GM18498 (cell line): ENCODE measurements around the gene ZNRF3.

Experiments
- ATAC-seq: cut with Tn5 transposase; IDR thresholded peaks from one replicate; pipeline ENCODE4 v1.9.1; 2021; ENCODE audit warnings: mild to moderate bottlenecking, moderate library complexity; ENCODE audit not compliant: unreplicated experiment

The ZNRF3 gene

GRCh38 chr22:29054251-29054767, 170.9 kb downstream of the ZNRF3 start:
- no peak for ATAC-seq

- no peak for ATAC-seq
Observed at GRCh38 chr22:29055192-29055830, 171.9 kb downstream of the ZNRF3 start.

DNA sequence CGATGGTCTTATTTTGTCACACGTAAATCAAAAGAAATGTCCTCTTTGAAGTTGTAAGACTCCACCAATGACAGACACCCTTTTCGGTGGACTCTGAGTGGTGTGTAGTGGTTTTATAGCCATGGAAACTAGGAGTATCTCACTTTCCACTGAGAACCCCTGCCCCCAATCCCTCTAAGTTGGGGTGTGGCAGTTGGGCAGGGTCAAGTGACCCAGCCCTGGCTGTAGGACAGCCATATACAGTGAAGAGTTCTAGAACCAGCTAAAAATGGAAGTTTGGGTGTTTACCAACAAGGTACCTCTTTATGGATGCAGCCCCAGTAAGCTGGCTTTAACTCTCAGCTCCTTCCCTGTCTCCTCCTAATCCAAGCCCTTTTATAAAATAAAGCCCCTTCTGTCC, 173.1 kb downstream of the ZNRF3 start:
- no peak for ATAC-seq

- ATAC-seq: no peak
Observed at GRCh38 chr22:29060251-29060869, 177.0 kb downstream of the ZNRF3 start.

DNA sequence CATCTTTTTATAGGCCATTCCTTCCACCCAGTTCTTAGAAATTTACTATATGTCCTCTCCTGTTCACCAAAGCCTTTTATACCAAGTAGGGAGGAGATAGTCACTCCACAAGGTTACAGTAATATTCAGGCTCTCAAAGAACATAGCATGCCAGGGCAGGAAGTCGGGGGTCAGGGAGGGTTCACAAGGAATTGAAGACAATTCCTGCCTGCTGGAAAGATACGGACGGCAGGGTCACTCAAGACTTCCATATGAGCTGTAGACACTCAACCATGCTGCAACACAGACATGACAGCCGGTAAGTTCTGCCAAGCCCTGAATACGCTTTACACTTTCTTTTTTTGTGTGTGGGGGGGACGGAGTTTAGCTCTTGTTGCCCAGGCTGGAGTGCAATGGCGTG, 177.6 kb downstream of the ZNRF3 start:
- no peak for ATAC-seq

GRCh38 chr22:29061773-29062172, 178.4 kb downstream of the ZNRF3 start, which contains the start of gene C22orf31:
C22orf31 (minus strand) TSS chr22:29061831; CDS start chr22:29061792, 39 bp downstream.
- no peak for ATAC-seq

DNA sequence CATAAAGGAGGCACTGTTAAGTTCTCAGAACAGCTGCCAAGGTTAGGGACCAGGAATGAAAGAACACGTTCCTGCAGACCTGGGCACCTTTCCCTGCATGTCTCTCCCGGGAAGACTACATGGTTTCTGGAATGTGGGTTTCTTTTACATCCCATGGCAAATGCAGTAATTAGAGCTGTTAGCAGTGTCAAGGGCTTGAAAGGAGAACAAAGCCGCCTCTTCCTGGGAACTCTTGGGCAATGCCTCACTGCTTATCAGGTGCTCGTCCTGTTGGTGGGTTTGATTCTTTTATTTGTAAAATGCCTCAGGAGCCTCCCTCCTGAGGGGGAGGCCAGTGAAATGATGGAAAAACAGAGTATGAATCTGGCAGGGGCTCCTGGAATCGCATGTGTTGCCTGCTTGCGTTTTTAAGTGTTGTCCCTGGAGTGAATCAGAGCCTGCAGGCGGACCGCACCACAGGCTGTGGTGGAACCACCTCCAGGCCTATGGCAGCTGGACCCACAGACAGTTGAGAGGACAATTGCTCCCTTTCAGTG, 179.0 kb downstream of the ZNRF3 start:
- no peak for ATAC-seq

DNA sequence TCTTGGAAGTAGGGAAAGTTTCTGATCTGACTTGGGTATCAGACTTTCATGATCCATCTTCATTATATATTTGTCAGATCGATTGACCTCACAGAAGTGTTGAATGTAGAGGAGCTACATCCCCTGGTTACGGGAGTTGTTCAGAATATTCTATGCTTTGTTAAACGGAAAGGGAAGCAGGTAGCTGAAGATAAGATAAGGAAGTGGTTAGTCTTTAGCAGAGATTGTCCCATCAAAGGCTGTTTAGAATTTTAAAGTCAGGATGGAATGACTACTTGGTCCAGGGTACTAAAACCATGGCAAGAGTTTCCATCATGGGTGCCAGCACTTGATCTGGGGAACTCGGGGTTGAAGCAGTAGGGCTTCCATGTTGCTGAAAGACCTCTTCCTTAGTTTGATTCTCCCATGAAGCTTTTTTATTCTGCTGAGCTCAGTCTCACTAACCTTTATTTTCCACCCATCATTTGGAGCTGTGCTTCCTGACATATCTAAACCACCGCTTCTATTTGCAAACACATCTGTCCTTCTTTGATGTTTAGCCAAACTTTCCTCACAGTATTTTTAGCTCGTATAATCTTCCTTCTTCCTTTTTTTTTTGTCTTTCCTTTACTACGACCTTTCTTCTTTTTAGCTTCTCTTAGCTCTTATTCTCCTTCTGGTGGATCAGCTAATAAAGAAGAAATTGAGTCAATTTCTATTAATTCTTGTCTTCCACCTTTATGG, 182.3 kb downstream of the ZNRF3 start:
- no peak for ATAC-seq

GRCh38 chr22:29069463-29069862, 186.1 kb downstream of the ZNRF3 start:
- no peak for ATAC-seq

DNA sequence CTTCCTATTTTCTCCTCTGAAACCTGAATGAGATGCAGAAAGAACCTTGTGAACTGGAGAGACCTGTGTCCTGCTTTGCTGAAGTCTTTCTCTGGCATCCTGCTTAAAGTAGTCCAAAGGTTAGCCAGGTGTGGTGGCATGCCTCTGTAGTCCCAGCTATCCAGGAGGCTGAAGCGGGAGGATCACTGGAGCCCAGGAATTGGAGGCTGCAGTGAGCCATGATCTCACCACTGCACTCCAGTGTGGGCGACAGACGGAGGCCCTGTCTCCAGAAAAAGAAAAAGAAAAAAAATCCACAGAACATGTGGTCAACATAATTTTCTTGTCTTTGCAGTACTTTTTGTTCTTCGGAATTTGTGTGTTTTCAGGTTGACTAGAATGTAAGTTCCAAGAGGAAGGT, 187.1 kb downstream of the ZNRF3 start:
- no peak for ATAC-seq

DNA sequence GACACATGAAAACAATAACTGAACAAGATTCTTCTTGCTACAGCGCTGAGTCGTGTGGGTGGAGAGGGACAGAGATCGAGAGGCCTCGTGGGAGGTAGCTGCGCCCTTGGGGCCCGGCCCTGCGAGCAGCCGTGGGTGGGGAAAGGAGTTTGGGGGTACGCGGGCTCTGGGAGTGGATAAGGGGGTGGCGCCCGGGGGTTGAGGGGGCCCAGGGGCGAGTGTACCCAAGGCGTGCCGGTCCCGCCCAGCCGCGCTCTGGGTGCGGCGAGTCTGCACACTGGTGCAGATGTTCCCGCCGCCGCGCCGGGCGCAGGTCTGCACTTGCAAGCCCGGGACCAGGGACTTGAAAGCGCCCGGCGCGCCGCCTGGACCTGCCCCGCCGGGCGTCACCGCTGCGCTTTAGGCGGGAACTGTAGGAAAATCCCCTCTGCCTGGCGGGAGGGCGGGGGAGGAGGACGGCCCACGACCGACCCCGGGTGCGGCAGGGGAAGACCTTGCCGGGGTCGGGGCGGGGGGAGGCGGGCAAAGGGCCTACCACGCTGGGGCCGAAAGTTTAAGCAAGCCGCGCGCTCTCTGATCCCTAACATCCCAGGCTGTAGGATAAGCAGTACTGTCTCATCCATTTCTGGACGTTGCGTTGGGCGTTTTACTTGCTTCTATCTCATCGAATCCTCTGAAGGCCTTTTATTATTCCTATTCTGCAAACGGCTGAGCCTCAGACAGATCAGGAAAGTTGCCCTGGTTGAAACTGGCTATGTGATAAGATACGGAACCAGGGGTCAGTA, 188.1 kb downstream of the ZNRF3 start:
- ATAC-seq: no peak

- peak; percentile 91 for ATAC-seq
Observed at GRCh38 chr22:29072193-29072978, 189.0 kb downstream of the ZNRF3 start.

DNA sequence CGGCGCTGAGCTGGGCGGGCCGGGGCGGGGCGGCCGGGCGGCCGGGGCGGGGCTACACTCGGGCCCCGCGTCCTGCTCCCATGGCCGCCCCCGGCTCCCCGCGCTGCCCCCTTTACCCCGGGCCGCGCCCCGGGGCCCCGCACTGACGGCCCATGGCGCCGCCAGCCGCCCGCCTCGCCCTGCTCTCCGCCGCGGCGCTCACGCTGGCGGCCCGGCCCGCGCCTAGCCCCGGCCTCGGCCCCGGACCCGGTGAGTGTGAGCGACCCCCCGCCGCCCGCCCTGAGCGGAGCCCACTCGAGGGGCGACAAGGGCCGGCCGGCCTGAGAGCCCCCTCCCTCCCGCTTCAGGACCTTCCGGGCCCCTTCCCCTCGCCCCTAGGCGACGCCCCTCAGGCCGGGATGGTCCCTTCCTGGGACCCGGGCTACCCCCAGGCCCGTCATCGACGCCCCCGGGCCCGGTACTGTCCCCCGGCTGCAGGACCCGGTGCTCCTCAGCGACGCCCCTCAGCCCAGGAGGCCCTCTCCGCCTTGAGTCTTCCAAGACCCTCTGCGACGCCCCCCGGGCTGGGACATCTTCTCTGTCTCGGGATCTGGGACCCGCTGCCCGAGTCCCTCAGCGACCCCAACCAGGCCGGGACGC, 189.7 kb downstream of the ZNRF3 start, which contains the start of gene KREMEN1:
Gene KREMEN1, plus strand, starts transcription at position 57 of the 639 bp plus-strand sequence. Its CDS starts 96 bp downstream, at position 153.
- ATAC-seq: no peak

- ATAC-seq: no peak
Observed at GRCh38 chr22:29073618-29074275, 190.4 kb downstream of the ZNRF3 start.

DNA sequence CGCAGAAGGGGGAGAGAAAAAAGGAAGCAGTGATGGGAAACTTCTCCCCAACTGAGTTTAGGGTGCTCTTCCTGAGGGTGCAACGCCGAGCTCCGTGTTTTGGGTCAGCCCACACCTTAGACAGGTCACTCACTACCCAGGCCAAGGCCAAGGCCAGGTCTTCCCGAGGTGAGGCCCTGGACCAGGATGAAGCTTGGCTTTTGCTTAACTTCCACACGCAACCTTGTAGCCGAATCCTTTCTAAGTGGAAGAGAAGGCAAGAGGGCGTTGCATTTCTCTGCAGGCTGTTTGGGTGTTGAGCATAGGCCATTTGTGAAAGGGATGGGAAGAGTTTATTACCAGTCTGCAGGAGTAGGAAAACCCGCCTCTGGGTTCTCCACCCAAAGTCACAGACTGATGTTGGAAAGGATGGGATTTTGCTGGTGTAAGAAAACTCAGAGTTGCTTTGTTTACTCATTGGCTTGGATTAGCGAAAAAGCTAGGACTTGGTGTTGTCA, 191.0 kb downstream of the ZNRF3 start:
- no peak for ATAC-seq

DNA sequence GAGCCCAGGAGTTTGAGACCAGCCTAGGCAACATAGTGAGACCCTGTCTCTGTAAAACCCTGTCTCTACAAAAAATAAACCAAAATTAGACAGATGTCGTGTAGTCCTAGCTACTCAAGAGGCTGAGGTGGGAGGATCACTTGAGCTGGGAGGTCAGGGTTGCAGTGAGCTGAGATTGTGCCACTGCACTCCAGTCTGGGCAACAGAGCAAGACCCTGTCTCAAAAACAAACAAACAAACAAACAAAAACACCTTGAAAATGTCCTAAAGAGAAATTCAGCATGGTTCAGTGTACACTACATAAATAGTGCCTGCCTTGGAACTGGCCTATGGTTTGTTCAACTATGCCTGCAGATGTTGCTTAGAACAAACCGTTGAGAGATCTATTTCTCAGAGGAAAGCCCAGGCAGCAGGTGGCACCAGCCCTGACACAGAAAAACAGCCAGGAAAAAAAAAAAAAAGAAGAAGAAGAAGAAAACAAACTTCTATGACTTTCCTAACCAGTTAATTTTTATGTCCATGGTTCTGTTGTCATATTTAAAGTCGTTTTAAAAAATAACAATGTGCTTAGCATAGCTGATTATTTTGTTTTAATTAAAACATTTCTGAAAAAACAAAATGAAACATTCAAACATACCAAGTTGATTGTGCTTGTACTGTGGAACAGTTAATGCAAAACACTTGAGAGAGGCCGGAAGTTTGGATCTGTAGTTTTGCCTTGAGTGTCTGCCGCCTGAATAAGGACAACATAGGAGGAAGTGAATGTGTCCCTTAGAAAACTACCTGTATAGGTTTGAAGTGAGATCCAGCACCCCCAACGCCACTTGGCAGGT, 194.9 kb downstream of the ZNRF3 start:
- no peak for ATAC-seq

DNA sequence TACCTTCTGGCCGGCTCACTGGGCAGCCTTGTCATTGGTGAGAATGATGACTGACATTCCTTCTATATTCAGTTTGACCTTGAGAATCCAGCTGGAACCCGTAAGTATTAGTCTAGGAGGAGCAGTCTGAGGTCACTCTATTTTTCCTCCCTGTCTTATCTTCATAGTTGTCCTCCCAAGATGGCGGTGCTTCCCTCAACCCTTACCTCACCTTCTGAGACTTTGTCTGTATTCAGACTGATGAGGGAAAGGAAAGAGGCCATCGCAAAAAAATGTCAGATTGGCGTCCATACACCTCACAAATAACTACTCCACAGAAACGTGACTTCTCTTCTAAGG, 195.5 kb downstream of the ZNRF3 start:
- no peak for ATAC-seq
